Stimulated activated naive CD4-positive, alpha-beta T cell (primary cell): ENCODE results near the gene PSKH1.
A peak's percentile ranks its signal among the peaks of the same experiment; 100 is the strongest.
"Not testable (repeated sequence)": the region's sequence is repeated elsewhere in the genome, so short reads cannot be mapped to it uniquely, and the experiment has no call there.

ENCODE experiments used
- DNase-seq, 6 experiments: peaks; one replicate each; lab custom pipeline; 2025; lab: John Stamatoyannopoulos, UW

Gene PSKH1

DNA sequence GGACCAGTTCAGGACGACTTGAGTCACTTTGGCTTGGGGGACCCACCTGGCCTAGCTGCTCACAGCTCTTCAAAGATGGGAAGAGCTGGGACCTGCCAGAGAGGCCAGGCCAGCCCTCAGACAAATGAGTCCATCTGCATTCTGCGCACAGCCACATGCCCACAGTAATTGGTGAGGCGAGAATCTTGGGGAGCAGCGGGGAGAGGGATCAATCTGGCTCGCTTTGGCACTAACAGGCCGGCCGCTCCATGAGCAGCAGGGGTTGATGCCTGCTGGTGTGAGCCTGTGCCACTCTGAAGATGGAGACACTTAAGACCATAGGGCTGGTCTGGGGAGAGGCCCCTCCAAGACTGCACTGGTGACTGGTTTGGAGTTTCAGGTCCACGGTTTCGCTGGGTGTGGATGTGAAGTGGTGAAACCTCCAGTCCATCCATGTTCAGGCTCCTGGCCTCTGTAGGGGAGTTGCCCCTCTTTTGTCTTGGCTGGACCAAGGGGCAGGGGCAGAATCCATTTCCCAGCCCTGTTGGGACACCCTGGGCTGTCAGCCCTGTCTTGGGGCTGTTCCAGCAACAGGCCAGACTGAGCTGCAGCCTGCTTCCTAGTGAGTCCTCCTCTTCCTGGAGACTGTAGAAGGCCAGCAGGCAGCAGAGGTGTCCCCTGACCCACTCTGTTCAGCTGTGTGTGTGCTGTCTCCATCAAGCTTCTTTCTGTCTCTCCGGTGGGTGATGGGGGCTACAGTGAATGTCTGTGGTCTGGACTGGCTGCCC is 31.3 kb downstream of the PSKH1 start:
- DNase-seq = no peak

DNA sequence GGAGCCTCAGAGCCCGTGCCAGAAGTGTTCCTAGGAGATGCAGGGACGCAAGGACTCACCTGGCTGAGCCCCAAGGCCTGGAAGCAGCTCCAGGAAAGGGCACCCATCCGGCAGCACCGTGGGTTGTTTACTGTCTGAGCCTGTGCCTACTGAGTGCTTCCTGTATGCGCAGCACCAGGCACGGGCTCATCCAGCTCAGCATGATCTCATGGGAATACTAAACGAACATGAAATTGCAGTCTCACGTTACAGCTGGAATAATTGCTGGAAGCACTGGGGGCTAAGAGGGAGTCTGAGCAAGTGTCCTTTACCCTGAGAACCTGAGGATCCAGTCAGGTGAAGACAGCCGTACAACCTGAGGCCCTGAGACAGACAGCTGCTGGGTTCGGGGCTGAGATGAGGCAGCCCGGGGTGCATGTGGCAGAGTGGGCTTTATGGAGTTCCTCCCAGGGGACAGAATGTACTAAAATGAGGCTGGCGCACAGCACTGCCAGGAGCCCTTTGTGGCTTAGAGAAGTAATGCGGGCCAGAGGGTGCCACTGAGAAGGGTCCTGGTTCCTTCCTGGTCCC is 33.2 kb downstream of the PSKH1 start:
- no peak for DNase-seq

DNA sequence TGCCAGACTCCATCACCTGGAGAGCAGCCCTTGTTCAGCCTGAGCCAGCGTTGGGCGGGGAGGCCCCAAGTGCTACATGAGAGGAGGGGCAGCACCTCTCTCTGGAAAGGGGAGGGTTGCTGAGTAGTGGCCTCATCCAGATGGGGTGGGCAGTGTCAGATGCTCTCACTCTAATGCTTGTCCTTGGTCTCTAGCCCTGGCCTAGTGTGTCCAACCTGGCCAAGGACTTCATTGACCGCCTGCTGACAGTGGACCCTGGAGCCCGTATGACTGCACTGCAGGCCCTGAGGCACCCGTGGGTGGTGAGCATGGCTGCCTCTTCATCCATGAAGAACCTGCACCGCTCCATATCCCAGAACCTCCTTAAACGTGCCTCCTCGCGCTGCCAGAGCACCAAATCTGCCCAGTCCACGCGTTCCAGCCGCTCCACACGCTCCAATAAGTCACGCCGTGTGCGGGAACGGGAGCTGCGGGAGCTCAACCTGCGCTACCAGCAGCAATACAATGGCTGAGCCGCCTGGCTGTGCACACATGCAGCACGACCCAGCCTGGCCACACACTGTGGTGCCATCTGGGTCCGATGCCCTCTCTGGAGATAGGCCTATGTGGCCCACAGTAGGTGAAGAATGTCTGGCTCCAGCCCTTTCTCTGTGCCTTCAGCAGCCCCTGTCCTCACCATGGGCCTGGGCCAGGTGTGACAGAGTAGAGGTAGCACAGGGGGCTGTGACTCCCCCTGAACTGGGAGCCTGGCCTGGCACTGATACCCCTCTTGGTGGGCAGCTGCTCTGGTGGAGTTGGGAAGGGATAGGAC is 34.3 kb downstream of the PSKH1 start:
- DNase-seq = no peak

DNA sequence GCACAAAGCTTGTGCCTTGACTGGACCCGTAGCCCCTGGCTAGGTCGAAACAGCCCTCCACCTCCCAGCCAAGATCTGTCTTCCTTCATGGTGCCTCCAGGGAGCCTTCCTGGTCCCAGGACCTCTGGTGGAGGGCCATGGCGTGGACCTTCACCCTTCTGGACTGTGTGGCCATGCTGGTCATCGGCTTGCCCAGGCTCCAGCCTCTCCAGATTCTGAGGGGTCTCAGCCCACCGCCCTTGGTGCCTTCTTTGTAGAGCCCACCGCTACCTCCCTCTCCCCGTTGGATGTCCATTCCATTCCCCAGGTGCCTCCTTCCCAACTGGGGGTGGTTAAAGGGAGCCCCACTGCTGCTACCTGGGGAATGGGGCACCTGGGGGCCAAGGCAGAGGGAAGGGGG is 35.1 kb downstream of the PSKH1 start:
- no peak for DNase-seq

DNA sequence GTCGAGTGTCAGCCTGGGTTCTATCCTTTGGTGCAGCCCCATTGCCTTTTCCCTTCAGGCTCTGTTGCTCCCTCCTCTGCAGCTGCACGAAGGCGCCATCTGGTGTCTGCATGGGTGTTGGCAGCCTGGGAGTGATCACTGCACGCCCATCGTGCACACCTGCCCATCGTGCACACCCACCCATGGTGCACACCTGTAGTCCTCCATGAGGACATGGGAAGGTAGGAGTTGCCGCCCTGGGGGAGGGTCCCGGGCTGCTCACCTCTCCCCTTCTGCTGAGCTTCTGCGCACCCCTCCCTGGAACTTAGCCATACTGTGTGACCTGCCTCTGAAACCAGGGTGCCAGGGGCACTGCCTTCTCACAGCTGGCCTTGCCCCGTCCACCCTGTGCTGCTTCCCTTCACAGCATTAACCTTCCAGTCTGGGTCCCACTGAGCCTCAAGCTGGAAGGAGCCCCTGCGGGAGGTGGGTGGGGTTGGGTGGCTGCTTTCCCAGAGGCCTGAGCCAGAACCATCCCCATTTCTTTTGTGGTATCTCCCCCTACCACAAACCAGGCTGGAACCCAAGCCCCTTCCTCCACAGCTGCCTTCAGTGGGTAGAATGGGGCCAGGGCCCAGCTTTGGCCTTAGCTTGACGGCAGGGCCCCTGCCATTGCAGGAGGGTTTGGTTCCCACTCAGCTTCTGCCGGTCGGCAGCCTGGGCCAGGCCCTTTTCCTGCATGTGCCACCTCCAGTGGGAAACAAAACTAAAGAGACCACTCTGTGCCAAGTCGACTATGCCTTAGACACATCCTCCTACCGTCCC is 35.7 kb downstream of the PSKH1 start:
- DNase-seq = peak; percentile 41 to 75 (median 67)

DNA sequence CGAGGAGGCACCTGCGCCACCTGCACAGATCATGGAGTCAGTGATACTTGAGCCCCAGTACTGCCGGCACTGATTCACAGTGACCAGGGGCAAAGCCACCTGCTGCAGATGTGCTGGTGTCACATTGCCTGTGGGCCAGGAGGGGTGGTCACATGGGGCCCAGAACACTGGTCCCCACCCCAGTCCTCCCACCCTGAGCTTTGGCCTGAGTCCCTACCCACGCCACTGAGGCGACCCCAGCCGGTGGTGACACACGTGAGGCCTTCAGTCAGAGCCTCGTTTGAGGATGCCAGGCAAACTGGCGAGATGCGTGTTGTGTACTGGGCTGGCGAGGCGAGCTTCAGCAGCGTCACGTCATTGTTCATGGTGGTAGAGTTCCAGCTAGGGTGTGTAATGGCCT is 37.1 kb downstream of the PSKH1 start:
- DNase-seq = no peak

DNA sequence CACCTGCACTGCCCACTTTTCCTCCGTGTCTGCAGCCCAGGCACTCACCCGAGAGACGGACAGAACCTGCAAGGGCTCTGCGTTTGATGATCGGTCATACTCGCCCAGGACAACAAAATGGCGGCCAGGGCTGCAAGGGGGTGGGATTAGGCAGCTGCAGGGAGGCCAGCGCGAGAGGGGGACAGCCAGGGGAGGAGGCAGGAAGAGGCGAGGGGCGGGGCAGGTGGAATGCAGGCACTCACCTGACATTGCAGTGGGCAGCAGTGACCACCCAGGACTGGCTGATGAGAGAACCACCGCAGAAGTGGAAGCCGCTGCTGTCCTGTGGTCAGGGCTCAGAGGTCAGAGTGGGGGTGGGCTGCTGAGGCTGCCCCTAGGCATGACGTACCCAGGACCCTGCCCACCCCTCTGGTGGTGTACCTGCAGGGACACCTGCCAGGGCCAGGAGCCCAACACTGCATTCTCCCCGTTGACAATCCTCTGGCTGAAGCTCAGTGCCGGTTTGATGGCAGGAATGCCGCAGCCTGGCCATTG is 37.7 kb downstream of the PSKH1 start:
- DNase-seq = no peak

DNA sequence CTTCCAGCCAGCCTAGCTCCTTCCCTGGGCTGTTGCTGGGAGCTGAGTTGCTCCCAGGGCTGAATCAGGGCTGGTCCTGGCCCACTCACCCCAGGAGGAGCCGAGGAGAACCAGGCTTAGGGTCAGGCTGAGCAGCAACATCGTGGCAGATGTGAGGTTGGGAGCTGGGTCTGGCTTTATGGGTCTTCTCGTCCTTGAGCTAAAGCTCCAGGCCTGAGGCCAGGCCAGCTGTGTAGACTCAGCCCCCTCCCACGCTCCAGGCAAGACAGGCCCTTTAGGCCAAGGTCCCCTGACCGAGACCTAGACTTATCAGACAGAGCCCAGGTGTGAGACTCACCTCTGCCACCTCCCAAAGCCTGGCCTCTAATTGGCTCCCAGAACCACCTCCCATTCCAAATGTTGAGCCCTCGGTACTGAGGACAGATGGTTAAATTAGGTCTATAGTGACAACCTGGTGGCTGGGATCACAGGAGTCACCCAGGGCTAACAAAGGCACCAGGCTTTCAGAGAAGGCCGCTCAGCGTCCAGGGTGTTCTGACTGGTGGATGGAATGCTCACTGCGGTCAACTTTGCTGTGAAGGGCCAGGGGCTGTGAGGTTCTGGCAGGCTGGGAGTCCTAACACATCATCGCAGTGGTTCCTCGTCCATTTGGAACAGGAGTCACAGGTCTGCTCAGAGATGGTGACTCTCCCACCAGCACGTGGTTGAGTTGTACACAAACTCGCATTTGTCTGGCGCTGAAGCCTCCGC is 38.8 kb downstream of the PSKH1 start, which contains the start of gene CTRL:
Gene CTRL, minus strand, starts transcription at position 151 of the 750 bp plus-strand sequence. Its CDS starts 10 bp downstream, at position 141.
- DNase-seq = no peak

DNA sequence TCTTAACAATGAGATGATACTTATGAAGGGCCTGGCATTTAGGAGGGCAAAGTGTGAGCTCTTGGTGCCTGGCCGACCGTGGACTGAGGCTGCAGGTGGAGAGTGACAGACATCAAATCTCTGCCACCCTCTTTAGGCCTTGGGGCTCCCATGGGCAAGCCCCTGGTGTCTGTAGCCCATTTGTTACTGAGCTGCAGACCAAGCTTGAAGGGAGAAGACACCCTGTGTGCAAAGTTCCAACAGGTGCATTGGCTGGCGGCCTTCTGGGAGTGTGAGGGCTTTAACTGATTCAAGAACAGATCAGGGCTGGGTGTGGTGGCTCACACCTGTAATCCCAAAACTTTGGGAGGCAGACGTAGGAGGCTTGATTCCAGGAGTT is 39.4 kb downstream of the PSKH1 start:
- DNase-seq = no peak

DNA sequence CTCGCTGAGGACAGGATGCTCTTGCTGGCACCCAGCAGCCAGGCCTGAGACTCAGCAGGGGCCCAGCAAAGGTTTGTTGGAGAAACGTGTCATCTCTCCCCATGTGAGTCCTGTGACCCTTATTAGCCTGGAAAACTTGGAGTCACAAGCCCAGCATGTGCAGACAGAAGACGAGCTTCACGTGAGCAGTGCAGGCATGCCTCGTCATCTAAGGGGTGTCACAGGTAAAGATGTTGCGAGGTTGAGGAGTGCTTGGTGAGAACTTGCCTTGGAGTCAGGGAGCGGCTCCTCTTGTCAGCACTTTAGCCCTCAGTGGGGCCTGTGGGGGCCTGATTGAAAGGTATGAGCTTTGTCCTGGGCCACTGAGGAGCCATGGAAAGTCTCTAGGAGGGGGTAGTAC is 40.8 kb downstream of the PSKH1 start:
- DNase-seq = no peak

DNA sequence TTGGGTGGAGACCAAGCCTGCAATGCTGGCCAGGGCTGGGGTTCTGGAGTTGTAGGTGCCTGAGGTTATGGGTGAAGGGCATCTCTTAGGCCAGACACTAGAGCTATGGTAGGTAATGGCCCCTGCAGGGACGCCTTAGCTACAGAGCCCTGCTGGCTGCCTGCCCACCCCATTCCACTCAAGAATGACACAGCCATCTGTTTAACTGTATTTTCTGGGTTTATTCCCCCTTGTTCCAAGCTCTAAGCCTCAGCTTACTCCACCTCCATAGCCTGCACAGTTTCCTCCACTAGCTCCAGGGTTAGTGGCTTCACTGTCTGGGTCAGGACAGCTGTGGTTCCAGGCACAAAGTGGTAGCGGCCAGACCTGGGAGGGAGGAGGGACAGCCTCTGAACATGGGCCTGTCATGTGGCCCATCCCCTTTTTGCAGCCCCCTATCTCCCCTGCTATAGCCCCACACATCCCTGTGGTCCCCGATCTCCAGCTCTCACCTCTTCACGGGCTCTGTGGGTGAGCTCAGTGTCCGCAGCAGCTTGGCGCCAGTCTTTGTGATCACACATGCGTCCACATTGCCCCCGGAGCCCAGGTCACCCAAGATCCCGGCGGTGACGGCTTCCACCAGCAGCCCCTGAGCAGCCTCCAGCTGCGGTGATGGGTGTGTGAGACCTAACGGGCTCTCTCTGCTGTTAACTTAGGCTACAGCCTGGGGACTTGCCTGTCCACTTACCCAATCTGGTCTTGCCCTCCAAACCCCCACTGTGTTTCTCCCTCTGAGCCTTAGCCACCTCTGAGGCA is 41.4 kb downstream of the PSKH1 start:
- no peak for DNase-seq

DNA sequence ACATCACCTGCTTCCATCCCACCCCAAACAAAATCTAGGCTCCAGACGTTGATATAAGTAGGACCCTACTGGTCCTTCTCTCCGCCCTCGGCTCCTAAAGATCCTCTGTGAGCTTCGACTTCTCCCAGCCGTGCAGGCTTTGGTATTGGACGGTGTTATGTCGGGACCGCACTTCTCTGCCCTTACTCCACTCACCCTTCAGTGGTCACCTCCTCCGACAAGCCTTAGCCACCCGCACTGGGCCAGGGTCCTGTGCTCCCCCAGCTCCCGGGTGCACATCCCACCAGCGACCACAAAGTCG is 42.0 kb downstream of the PSKH1 start:
- no peak for DNase-seq

DNA sequence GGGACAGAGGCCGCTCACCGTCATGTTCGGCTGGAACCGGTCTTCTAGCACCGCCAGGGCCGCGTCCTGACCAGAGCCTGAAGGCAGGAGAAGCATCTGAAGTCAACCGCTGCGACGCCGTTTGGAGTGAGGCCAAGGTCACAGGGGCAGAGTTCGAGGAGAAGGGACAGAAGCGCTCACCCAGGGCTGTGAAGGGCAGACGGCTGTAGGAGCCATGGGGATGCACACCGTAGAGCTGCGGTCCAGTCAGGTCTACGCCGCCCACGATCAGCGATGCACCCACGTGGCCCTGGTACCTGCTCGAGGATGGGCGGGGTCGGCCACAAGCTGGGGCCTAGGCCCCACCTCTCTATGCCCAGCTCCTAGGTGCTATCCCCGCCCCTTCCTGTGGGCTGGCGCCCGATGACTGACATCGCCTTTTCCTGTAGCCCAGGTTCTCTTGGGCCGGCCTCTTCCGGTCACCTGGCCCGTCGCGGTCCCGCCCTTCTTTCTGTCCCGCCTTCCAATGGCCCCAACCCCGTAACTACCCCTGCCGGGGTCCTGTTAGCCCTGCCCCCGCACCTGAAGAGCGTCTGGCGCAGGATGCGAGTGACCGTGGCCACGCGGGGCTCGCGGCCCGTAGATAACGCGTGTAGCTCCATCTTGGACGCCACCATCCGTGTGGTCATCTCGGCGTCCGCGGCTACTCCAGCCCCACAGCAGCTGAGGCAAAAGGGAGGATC is 42.5 kb downstream of the PSKH1 start:
- peak; percentile 83 to 95 (median 89) for DNase-seq

DNA sequence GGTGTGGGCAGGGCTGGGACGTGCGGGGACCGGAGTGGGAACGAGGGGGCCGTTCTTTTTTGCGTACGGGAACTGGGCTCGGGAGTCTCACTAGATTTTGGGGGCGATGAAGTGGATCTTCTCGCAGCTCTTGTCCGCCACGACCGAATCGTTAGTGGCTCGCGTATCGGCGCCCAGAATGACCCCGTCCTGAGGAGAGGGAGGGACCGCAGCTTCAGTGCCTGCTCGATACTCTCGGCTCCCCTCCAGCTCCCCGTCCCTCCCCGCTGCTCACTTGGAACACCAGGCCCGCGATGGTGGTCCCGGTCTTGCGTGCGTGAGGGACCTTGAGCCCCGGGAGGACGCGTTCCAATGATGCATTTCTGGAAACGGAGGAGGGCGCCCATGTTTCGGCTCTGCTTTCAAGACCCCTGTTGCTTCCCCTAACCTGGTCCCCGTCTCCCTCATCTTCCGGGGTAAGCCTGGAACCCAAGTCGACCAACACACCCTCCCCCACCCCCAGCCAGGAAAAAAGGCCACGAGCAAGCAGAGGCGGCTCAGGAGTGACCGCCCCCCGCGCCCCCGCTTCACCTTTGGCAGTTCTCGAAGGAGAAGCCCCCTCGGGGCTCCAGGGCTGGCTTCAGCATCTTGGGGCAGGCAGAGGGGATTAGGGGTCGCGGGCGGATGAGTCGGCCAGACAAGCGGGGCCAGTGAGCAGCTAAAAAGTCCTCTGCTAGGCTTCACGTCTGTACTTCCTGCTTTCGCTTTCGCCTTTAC is 43.2 kb downstream of the PSKH1 start, which contains the start of gene PSMB10:
Gene PSMB10, minus strand, starts transcription at position 727 of the 756 bp plus-strand sequence. Its CDS starts 101 bp downstream, at position 626.
- peak in 5 of 6 experiments; percentile 55 to 86 (median 81) for DNase-seq

DNA sequence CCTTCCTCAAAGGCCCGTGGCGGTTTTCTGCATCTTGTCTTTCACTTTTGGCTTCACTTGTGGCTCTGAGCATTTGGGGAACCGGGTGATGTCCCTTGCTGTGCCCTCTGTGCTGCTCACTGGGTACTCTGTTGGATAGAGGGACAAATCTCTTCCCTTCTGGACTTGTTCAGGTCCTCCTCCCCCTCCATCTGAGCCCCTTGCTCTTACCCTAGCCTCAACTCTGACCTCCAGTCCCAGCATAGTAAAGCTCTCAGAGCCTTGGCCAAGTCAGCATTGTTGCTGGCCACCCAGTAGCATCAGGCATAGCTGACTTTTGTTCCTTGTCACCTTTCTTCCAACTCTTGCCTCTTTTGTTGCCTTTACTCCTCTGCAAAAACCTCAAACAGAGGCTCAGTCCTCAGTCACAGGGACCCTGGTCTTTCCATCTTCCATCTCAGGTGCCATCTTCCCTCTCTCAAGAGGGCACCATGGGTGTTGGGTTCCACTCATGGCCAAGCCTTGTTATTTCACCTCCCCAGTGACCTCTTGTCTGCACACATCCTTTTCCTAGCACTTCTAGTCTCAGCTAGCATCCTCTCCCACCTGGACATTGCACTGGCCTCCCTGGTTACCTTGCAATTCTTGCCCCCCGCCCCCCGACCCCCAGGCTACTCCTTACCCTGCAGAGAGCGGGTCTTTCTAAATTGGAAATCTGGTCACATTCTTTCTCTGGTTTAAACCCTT is 44.0 kb downstream of the PSKH1 start:
- peak in 1 of 6 experiments; percentile 73 for DNase-seq

DNA sequence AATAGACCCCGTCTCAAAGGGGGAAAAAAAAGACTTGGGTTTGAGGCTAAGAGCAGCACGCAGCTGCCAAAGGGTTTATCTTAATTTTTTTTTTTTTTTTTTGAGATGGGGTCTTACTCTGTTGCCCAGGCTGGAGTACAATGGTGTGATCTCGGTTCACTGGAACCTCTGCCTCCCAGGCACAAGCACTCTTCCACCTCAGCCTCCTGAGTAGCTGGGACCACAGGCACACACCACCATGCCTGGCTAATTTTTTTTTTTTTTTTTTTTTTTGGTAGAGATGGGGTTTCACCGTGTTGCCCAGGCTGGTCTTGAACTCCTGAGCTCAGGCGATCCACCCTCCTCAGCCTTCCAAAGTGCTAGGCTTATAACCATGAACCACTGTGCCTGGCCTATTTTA is 44.7 kb downstream of the PSKH1 start:
- not testable (repeated sequence) for DNase-seq

DNA sequence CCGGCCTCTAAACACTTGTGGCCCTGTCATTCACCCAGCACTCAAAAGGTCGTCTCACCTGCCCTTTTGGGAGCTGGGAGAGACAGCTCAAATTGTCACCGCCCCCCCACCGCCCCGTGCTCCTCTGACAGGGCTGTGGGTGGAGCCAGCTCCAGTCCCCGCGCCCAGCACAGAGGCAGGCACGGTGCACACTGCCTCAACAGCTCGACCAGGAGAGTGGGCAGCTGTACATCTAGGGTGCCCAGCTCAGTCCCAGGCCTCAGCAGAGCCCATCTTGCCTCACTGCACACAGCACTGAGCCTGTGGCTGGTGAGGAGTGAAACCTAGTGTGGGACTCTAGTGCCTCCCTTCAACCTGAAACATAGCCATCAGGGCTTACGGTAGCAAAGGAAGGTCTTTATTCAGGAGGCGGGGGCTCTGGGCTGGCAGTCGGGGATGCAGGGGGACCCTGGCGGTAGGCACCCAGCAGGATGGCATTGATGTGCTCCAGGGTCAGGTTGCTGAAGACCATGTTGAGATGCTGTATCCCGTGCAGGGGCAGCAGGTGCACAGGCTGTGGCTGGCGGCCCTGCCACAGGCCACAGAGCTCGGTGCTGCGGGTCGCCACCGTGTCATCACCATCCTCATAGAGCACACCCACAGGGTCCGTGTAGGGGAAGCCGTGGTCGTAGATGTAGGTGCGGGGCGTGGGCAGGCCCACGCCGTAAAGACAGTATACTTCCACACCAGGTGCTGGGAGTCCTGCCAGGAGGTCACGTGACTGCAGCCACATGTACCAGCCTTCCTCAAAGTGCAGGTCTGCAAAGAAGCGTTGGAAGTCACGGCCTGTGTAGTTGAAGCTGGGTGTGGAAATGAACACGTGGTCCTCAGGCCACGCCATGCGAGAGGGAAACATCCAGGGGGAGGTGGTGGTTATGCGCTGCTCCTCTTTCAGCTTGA is 46.7 kb downstream of the PSKH1 start:
- peak in 4 of 6 experiments; percentile 27 to 60 (median 40) for DNase-seq
